Endothelial cell of umbilical vein (primary cell): ENCODE results near the gene NEXMIF. TPM values are rescaled to one million over a fixed set of nuclear protein-coding genes. Genes with fewer than 3 reads are reported as not detected.

ENCODE experiments used
- BruUV-seq: library from RNA; stranded (reverse); fragments of 400-500 nt; replicated peaks from 2 replicates; lab custom pipeline; 2021; lab: Mats Ljungman, UMichigan
- CTCF ChIA-PET: fragments of 300-600, 350-600 bp; sonication (Branson Sonifier 250); formaldehyde crosslinking; loops from one replicate; lab custom pipeline; 2021; ENCODE audit warnings: antibody characterized with exemption, inconsistent platforms; lab: Charles Lee
- POLR2A ChIA-PET: fragments of 300-600, 350-600 bp; sonication (Branson Sonifier 250); formaldehyde crosslinking; loops from one replicate; lab custom pipeline; 2021; ENCODE audit warnings: antibody characterized with exemption, inconsistent platforms; lab: Charles Lee
- DNase-seq: peaks from one replicate; pipeline ENCODE4 v3.0.0-alpha.2; 2011; ENCODE audit warnings: low read depth, low spot score
- FAIRE-seq: peaks from 2 replicates; lab custom pipeline; 2011; peaks lifted over from hg19 to GRCh38; lab: Jason Lieb, UNC
- H2AFZ ChIP-seq: 2 replicates; pipeline ENCODE4 v1.6.0; 2012; ENCODE audit warnings: low read depth, low read length, control low read depth, inconsistent platforms
- H3K27ac ChIP-seq: 2 replicates; pipeline ENCODE4 v1.5.1; 2011; ENCODE audit warnings: low read depth, mild to moderate bottlenecking, control low read depth, low read length, moderate library complexity; ENCODE audit not compliant: insufficient read depth
- H3K27me3 ChIP-seq, 2 experiments: 2 replicates each; pipeline versions ENCODE4 v1.6.0 to v1.6.1; 2011; ENCODE audit warnings: low read length in 2 of 2, mixed read lengths in 1 of 2; ENCODE audit not compliant: control insufficient read depth in 2 of 2, insufficient read depth in 2 of 2
- H3K36me3 ChIP-seq, 2 experiments: 2 replicates in 1 of 2; 3 replicates in 1 of 2; pipeline ENCODE4 v1.5.1; 2011; ENCODE audit warnings: low read length in 2 of 2, mild to moderate bottlenecking in 1 of 2, moderate library complexity in 1 of 2; ENCODE audit not compliant: control insufficient read depth in 2 of 2, insufficient read depth in 2 of 2; ENCODE audit errors: extremely low read depth in 1 of 2
- H3K4me1 ChIP-seq: 3 replicates; pipeline ENCODE4 v1.5.1; 2011; ENCODE audit warnings: mild to moderate bottlenecking, low read length; ENCODE audit not compliant: control insufficient read depth, insufficient read depth; ENCODE audit errors: extremely low read depth
- H3K4me2 ChIP-seq: 2 replicates; pipeline ENCODE4 v1.6.1; 2011; ENCODE audit warnings: low read length, control low read depth, mixed read lengths; ENCODE audit not compliant: insufficient read depth
- H3K4me3 ChIP-seq, 3 experiments: fragments of 200-600 bp in 1 of 3; sonication (generic), shearing (Covaris generic) in 1 of 3; replicated peaks in 1 of 3; 2 replicates each; pipeline ENCODE4 v1.5.1; 2011 to 2016; ENCODE audit warnings: control low read depth in 3 of 3, low read length in 3 of 3, mild to moderate bottlenecking in 2 of 3, inconsistent platforms in 1 of 3, low read depth in 1 of 3, moderate library complexity in 1 of 3; ENCODE audit not compliant: insufficient read depth in 1 of 3
- H3K79me2 ChIP-seq: 2 replicates; pipeline ENCODE4 v1.6.0; 2012; ENCODE audit warnings: low read length, inconsistent platforms; ENCODE audit not compliant: control insufficient read depth, insufficient read depth
- H3K9ac ChIP-seq: replicated peaks from 2 replicates; pipeline ENCODE3; 2011; ENCODE audit warnings: low read length, control low read depth; ENCODE audit not compliant: insufficient read depth; ENCODE audit errors: extremely low read depth
- H3K9me1 ChIP-seq: replicated peaks from 3 replicates; pipeline ENCODE4 v1.6.0; 2011; ENCODE audit warnings: mild to moderate bottlenecking, low read length; ENCODE audit not compliant: control insufficient read depth, insufficient read depth; ENCODE audit errors: extremely low read depth
- H3K9me3 ChIP-seq: replicated peaks from 2 replicates; pipeline ENCODE4 v1.5.1; 2012; ENCODE audit warnings: low read length, inconsistent platforms; ENCODE audit not compliant: control insufficient read depth, insufficient read depth
- H4K20me1 ChIP-seq: replicated peaks from 2 replicates; pipeline ENCODE3; 2011; ENCODE audit warnings: mild to moderate bottlenecking, low read length; ENCODE audit not compliant: control insufficient read depth, insufficient read depth; ENCODE audit errors: extremely low read depth
- EZH2 ChIP-seq: IDR thresholded peaks from 2 replicates; pipeline ENCODE4 v1.6.1; 2012; ENCODE audit warnings: borderline replicate concordance, low read depth, mild to moderate bottlenecking, moderate library complexity, low read length, inconsistent platforms; ENCODE audit not compliant: severe bottlenecking
- FOS ChIP-seq: IDR thresholded peaks from 2 replicates; pipeline ENCODE4 v1.6.1; 2011; ENCODE audit warnings: mild to moderate bottlenecking, low read length, moderate library complexity, borderline replicate concordance; ENCODE audit not compliant: insufficient read depth
- GATA2 ChIP-seq: IDR thresholded peaks from 2 replicates; pipeline ENCODE4 v1.7.0; 2011; ENCODE audit warnings: low read depth, mild to moderate bottlenecking, moderate library complexity, mixed read lengths, low read length; ENCODE audit not compliant: insufficient read length, insufficient read depth
- JUN ChIP-seq: IDR thresholded peaks from 2 replicates; pipeline ENCODE4 v1.6.1; 2011; ENCODE audit warnings: borderline replicate concordance, low read depth; ENCODE audit not compliant: insufficient read length, insufficient read depth
- MYC ChIP-seq: IDR thresholded peaks from one replicate; pipeline ENCODE4 v1.6.1; 2011; ENCODE audit warnings: mild to moderate bottlenecking, low read depth, low read length
- POLR2A ChIP-seq: IDR thresholded peaks from 2 replicates; pipeline ENCODE4 v1.6.1; 2012; ENCODE audit warnings: low read depth, mild to moderate bottlenecking, control low read depth, low read length
- POLR2AphosphoS5 ChIP-seq: IDR thresholded peaks from 2 replicates; pipeline ENCODE4 v1.6.1; 2012; ENCODE audit warnings: low read depth, mild to moderate bottlenecking, control low read depth, low read length, moderate library complexity; ENCODE audit not compliant: insufficient read depth
- dilution Hi-C: fragments of 300-500 bp; cut with MboI; formaldehyde crosslinking; loops from one replicate; pipeline ENCODE4 v1.15.0; 2019; ENCODE audit warnings: low sequenced_read_pairs; ENCODE audit not compliant: extremely low pct_ligation_motif_present
- intact Hi-C: fragments of 100-400 bp; cut with micrococcal nuclease; formaldehyde crosslinking; loops from one replicate; pipeline ENCODE4 v1.10.0; 2022
- polyA plus RNA-seq, 4 experiments: library from polyadenylated mRNA; depleted of rRNA in 3 of 4; stranded (reverse) in 3 of 4; unstranded in 1 of 4; fragments of >200 nt; gene quantifications; 2 replicates each; pipeline versions ENCODE4 v1.2.1 to v1.2.3, GENCODE V29; 2011 to 2012; ENCODE audit warnings: missing spikeins in 1 of 4
- total RNA-seq: library from RNA; stranded (reverse); gene quantifications from 2 replicates; pipeline ENCODE4 v1.2.3, GENCODE V29; 2021
- TF ChIP-seq, protein P1 (sequence below), 2 donors: IDR thresholded peaks; 1 replicate in 1 of 2; 2 replicates in 1 of 2; pipeline ENCODE4 v1.5.1; 2011; ENCODE audit warnings: low read length in 2 of 2, mild to moderate bottlenecking in 2 of 2, moderate library complexity in 2 of 2, control low read depth in 1 of 2, inconsistent platforms in 1 of 2, low read depth in 1 of 2; ENCODE audit not compliant: insufficient read depth in 1 of 2; ENCODE audit errors: extremely low read depth in 1 of 2
- TF ChIP-seq, protein P2 (sequence below): IDR thresholded peaks from 2 replicates; pipeline ENCODE4 v1.6.1; 2011; ENCODE audit not compliant: insufficient read depth, insufficient read length

NEXMIF gene
- total and polyA plus RNA-seq, 2 donors (not counting 3 experiments of a cell fraction or from before 2014, with no cell fraction given) = not detected

DNA sequence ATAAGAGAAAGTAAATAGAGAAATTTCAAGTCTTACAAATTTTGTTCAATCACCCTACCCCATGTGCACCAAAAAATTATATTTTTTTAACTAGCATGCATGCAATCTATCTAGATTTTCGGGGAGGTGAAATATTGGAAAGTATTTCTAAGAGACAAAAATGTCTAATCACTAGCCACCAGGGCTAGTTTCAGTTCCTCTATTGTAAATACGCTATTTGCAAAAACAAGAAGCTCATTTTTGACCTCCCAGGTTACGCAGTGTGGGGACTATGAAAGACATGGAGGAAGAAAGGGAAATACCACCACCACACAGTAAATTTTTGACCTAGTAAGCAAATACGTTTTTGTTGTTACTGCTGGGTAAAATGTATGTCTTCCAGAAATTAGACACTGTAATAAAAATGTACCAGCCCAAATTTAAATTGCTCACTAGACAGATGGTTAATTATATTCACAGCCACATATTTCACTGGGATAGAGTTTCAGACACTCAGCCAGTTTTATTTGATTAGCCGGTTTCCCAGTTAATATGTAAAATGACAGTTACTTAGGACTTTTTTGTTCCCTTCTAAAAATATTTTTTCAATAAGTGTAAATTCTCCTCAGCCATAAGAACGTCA lies 2.2 kb downstream of the NEXMIF start:
- Histone ChIP-seq H3K27ac (no peak overlapping the region), H3K4me2 (no peak overlapping the region), H3K4me1 (no peaks in the 10 kb centered on the region), H3K27me3 (peaks cover 6 to 14% of the 10 kb centered on the region in 2 experiments), H3K36me3 (no peaks in the 10 kb centered on the region), H2AFZ (no peak overlapping the region), H3K9me1 (no peaks in the 10 kb centered on the region), H3K4me3 (no peak overlapping the region), H3K79me2 (no peaks in the 10 kb centered on the region), H3K9me3 (no peaks in the 10 kb centered on the region), H3K9ac (no peak overlapping the region), H4K20me1 (no peaks in the 10 kb centered on the region)
- BruUV-seq = no TSS peak
- dilution Hi-C loops = no loop called here
- CTCF ChIA-PET = interaction anchor here (0.7 kb wide), 1 partner anchor 1532 kb away, joined by 3 read pairs; no protein-coding TSS in a partner anchor
- intact Hi-C loops = no loop called here
- DNase-seq (no peak), FAIRE-seq (no peak)
- POLR2A ChIA-PET = no interaction called here
- TF ChIP-seq MYC (no peak), POLR2A (no peak), POLR2AphosphoS5 (no peak), EZH2 (no peak), GATA2 (no peak), JUN (no peak), FOS (no peak)
- TF ChIP-seq, protein P1, sequence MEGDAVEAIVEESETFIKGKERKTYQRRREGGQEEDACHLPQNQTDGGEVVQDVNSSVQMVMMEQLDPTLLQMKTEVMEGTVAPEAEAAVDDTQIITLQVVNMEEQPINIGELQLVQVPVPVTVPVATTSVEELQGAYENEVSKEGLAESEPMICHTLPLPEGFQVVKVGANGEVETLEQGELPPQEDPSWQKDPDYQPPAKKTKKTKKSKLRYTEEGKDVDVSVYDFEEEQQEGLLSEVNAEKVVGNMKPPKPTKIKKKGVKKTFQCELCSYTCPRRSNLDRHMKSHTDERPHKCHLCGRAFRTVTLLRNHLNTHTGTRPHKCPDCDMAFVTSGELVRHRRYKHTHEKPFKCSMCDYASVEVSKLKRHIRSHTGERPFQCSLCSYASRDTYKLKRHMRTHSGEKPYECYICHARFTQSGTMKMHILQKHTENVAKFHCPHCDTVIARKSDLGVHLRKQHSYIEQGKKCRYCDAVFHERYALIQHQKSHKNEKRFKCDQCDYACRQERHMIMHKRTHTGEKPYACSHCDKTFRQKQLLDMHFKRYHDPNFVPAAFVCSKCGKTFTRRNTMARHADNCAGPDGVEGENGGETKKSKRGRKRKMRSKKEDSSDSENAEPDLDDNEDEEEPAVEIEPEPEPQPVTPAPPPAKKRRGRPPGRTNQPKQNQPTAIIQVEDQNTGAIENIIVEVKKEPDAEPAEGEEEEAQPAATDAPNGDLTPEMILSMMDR (IDR thresholded peaks at IDR 0.05; ENCODE audit: extremely low read depth in 1 of 2, insufficient read depth in 1 of 2, low read depth in 1 of 2, low read length in 2 of 2) = no peak
- TF ChIP-seq, protein P2, sequence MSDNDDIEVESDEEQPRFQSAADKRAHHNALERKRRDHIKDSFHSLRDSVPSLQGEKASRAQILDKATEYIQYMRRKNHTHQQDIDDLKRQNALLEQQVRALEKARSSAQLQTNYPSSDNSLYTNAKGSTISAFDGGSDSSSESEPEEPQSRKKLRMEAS = no peak
